ENCODE measurements around the gene CCDC170. TPM values are rescaled to one million over a fixed set of nuclear protein-coding genes. Genes with fewer than 3 reads are reported as not detected.
"Not testable (repeated sequence)": the region's sequence is repeated elsewhere in the genome, so short reads cannot be mapped to it uniquely, and the experiment has no call there.

Gene CCDC170
- total RNA-seq, 1 donor from 2014 or later = 1.9 TPM

- Mint-ChIP-seq H3K27me3 (peaks cover 4% of the 10 kb centered on the region), H3K9me3 (peaks cover 9% of the 10 kb centered on the region), H3K4me3 (no peak overlapping the region), H3K4me1 (ENCODE audit: unreplicated experiment) (no peaks in the 10 kb centered on the region), H3K27ac (no peak overlapping the region), H3K36me3 (no peaks in the 10 kb centered on the region)
- DNase-seq (ENCODE audit: extremely low spot score, unreplicated experiment) = no peak
- TF ChIP-seq CTCF (conservative IDR thresholded peaks at IDR 0.05) = no peak
Observed at GRCh38 chr6:151535476-151536187, 41.8 kb downstream of the CCDC170 start.

- no peak overlapping the region for H3K4me3 Mint-ChIP-seq
- H3K27ac Mint-ChIP-seq = no peak overlapping the region
- peaks cover 4% of the 10 kb centered on the region for H3K27me3 Mint-ChIP-seq
Observed at GRCh38 chr6:151536188-151536479, 42.3 kb downstream of the CCDC170 start.

GRCh38 chr6:151537556-151537955 is 43.7 kb downstream of the CCDC170 start:
- no peak overlapping the region for H3K4me3 Mint-ChIP-seq
- H3K9me3 Mint-ChIP-seq = peaks cover 11% of the 10 kb centered on the region
- H3K27ac Mint-ChIP-seq = no peak overlapping the region
- no peak for TF ChIP-seq CTCF (conservative IDR thresholded peaks at IDR 0.05)
- H3K36me3 Mint-ChIP-seq = no peaks in the 10 kb centered on the region
- no peak for DNase-seq (ENCODE audit: extremely low spot score, unreplicated experiment)
- H3K27me3 Mint-ChIP-seq = peaks cover 4% of the 10 kb centered on the region
- H3K4me1 Mint-ChIP-seq (ENCODE audit: unreplicated experiment) = no peaks in the 10 kb centered on the region

More at GRCh38 chr6:151536188-151536479, 42.3 kb downstream of the CCDC170 start:
- Mint-ChIP-seq H3K36me3 (no peaks in the 10 kb centered on the region), H3K4me1 (ENCODE audit: unreplicated experiment) (no peaks in the 10 kb centered on the region), H3K9me3 (peaks cover 14% of the 10 kb centered on the region)
- no peak for DNase-seq (ENCODE audit: extremely low spot score, unreplicated experiment)
- no peak for TF ChIP-seq CTCF (conservative IDR thresholded peaks at IDR 0.05)

- no peaks in the 10 kb centered on the region for H3K36me3 Mint-ChIP-seq
- peaks cover 11% of the 10 kb centered on the region for H3K9me3 Mint-ChIP-seq
- H3K27ac Mint-ChIP-seq = no peak overlapping the region
- no peak overlapping the region for H3K4me3 Mint-ChIP-seq
- H3K27me3 Mint-ChIP-seq = peaks cover 4% of the 10 kb centered on the region
- DNase-seq (ENCODE audit: extremely low spot score, unreplicated experiment) = no peak
- TF ChIP-seq CTCF (conservative IDR thresholded peaks at IDR 0.05) = no peak
- H3K4me1 Mint-ChIP-seq (ENCODE audit: unreplicated experiment) = no peaks in the 10 kb centered on the region
Observed at GRCh38 chr6:151539506-151540268, 45.9 kb downstream of the CCDC170 start.

GRCh38 chr6:151544453-151544852 is 50.6 kb downstream of the CCDC170 start:
- H3K4me3 Mint-ChIP-seq = no peak overlapping the region
- H3K27me3 Mint-ChIP-seq = peaks cover under 1% of the 10 kb centered on the region
- H3K9me3 Mint-ChIP-seq = peaks cover 11% of the 10 kb centered on the region
- H3K36me3 Mint-ChIP-seq = no peaks in the 10 kb centered on the region
- no peak for DNase-seq (ENCODE audit: extremely low spot score, unreplicated experiment)
- no peak overlapping the region for H3K27ac Mint-ChIP-seq
- TF ChIP-seq CTCF (conservative IDR thresholded peaks at IDR 0.05) = no peak
- no peaks in the 10 kb centered on the region for H3K4me1 Mint-ChIP-seq (ENCODE audit: unreplicated experiment)

- peaks cover 10% of the 10 kb centered on the region for H3K9me3 Mint-ChIP-seq
- not testable (repeated sequence) for DNase-seq (ENCODE audit: extremely low spot score, unreplicated experiment); H3K36me3 Mint-ChIP-seq; H3K4me1 Mint-ChIP-seq (ENCODE audit: unreplicated experiment); H3K27me3 Mint-ChIP-seq; H3K27ac Mint-ChIP-seq; H3K4me3 Mint-ChIP-seq
Observed at GRCh38 chr6:151544884-151545283, 51.1 kb downstream of the CCDC170 start.

All from type B pancreatic cell (in vitro differentiated cells).